Suppressor macrophage treated with lipopolysaccharide for 1 hour (primary cell): ENCODE data around the gene UBE2E2.
A peak's percentile ranks its signal among the peaks of the same experiment; 100 is the strongest.
"Not testable (repeated sequence)": the region's sequence is repeated elsewhere in the genome, so short reads cannot be mapped to it uniquely, and the experiment has no call there.

Experiments used
- DNase-seq, 3 donors: peaks; one replicate each; pipeline ENCODE4 v3.0.0-alpha.2; 2020 to 2022

The UBE2E2 gene

DNA sequence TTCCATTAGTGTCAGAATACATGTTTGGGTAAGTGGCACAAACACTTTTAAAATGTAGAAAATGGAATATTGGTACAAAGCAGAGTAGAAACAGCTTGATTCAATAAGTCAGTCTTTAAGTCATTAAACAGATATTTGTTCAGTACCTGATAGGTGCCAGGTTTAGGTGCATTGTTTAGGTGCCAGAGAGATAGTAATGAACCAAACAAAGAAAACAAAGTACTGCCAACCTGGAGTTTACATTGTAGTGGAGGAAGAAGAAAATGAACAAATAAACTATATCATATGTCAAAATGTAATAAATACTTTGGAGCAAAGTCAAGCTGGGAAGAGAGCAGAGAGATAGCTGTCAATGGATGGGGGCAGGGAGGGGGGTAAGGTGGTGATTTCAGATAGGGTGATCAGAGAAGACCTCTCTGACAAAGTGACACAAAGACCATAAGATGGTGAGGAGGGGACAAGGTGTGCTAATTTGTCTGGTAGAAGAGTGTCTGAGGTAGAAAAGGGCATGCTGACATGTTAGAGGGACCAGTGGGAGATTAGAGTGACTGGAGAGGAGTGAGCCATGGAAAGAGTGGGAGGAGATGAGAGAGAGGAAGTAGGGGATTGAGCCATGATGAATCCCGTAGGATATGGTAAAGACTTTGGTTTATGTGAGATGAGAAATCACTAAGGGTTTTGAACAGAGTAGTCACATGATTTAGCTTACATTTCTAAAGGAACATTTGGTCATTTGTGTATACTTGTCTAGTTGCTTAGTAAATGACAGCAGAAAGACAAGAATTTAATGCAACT lies 128.2 kb downstream of the UBE2E2 start:
- DNase-seq: peak; percentile 54 to 61 (median 58)

DNA sequence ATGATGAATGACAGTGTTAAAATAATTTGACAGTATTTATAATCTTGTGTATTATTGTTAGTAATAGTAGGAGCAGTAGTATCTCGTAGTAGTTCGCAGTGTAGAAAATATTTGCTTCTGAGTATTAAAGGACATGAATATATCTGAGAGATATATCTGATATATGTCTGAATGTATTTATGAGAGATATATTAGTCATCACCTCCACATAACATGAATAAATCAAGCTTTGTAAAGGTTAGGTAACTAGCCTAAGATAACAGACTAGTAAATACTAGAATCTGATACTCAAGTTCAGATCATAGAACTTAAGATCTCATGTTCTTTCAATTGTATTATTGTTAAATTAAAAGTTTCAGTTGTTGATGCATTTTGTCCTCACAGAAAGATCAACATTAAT lies 130.5 kb downstream of the UBE2E2 start:
- no peak for DNase-seq

DNA sequence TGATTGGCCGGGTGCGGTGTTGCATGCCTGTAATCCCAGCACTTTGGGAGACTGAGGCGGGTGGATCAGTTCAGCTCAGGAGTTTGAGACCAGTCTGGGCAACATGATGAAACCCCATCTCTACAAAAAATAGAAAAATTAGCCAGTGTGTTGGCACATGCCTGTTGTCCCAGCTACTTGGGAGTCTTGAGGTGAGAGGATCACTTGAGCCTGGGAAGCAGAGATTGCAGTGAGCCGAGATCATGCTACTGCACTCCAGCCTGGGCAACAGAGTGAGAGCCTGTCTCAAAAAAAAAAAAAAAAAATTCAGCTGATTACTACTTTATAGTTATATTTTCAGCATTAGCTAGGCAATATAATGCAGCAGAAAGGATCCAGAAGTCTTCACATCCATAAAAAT lies 133.7 kb downstream of the UBE2E2 start:
- DNase-seq: not testable (repeated sequence)

DNA sequence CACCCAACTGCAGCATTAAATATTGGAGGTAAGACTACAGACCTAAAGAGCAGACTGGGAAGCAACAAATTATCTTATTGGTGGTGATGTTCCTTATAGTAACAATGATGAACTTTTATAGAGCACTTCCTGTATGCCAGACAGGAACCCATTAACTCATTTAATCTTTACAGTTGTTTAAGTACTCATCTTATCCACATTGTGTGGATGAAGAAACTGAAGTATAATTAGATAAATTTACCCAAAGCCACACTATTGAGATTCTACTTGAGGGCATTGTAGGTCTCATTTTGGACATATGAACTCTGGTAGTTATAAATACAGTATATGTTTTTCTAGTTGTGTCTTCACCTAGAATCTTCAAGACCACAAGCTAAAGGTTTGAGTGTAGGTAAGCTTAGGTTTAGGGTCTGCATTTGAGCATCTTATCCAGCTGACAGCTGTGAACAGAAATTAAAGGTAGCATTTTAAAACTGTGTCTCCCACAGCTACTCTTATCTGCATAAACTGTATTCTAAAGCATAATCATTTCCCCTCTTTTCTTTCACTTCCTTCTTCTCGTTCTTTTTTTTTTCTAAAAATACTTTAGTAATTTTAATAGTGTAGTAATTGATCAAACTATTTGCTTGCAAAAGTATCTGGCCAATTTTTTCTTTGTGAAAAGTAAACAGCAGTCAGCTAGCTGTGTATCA lies 138.2 kb downstream of the UBE2E2 start:
- no peak for DNase-seq

DNA sequence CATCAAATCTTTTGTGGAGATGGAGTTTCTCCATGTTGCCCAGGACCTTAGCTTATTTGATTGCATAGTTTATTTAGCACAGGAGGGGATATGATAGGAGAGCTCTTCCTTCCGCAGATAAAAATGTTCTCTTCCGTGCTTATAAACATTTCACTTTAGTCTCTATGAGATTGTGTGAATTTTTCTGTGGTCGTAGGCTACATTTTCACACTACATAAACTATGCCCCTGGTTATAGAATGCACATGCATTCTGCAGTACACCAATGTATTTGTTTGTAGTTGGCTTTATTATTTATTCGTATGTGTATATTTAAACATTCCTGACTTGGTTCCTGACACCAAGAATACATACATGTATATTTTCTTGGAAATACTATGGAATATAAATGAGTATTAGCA lies 139.2 kb downstream of the UBE2E2 start:
- DNase-seq: no peak

DNA sequence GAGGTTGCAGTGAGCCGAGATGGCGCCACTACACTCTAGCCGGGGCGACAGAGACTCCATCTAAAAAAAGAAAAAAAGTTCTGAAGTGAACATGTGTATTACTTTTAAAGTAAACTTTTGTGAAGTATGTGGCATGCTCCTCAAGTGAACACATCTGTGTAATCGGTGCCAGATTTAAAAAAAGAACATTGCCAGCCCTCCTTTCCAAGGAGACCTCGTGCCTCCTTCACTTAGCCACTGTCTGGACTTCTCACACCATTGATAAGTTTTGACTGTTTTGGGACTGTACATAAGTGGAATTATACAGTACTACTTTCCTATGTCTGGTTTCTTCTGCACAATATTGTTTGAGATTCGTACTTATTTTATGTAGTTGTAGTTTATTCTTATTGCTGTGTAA lies 140.4 kb downstream of the UBE2E2 start:
- DNase-seq: no peak

DNA sequence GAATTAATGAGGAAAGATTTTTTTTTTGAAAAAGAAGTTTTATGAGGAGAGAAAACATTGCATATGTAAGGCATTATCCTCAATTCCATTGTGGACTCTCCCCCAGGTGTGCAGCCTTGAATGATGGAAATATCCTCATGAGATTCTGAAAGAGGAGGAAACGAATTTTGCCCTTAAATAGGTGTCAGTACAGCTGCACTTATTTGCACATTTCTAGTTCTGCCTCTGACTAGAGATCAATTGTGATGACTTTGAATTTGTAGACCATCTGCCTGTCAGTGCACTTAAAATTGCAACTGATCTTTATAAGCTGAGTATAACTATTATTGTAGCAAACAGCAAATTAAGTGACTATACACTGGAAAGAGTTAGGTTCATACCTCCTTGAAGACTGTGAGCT lies 141.8 kb downstream of the UBE2E2 start:
- DNase-seq: no peak

DNA sequence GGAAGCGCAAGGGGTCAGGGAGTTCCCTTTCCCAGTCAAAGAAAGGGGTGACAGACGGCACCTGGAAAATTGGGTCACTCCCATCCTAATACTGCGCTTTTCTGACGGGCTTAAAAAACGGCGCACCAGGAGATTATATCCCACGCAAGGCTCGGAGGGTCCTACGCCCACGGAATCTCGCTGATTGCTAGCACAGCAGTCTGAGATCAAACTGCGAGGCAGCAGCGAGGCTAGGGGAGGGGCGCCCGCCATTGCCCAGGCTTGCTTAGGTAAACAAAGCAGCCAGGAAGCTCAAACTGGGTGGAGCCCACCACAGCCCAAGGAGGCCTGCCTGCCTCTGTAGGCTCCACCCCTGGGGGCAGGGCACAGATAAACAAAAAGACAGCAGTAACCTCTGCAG lies 146.3 kb downstream of the UBE2E2 start:
- not testable (repeated sequence) for DNase-seq

DNA sequence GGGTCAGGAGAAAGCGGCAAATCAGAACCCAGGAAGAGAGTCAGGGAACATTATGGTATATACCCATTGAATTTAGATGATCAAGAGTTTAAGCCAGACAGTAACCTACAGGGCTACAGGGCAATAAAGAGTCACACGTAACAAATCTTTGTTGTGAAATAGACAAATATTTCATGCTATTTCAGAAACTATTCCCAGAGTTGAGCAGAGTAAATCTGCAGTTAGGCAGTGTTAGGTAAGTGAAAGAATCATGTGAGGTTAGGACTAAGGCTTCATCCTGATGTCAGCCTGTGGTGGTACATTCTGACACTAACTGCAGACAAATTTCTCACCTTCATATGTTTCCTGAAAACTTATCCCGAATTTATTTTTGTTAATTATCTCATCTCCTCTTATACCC lies 153.0 kb downstream of the UBE2E2 start:
- DNase-seq: no peak

DNA sequence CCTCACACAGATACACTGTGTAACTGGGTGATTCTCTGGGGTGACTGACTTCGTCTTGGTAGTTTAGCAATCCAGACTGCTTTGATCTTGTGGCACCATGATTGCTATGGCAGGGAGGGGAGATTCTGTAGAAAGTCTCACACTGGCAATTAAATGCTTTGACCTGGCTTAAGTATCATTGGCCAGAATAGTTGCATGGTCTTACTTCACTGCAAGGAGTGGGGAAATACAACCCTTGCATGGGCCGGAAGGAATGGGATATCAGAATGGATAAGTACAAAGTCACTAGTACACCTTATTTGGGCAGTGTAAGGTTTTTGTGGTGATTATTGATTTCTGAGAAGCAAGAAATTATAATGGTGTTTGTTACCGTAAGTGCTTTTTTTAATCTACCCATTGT lies 153.8 kb downstream of the UBE2E2 start:
- no peak for DNase-seq

DNA sequence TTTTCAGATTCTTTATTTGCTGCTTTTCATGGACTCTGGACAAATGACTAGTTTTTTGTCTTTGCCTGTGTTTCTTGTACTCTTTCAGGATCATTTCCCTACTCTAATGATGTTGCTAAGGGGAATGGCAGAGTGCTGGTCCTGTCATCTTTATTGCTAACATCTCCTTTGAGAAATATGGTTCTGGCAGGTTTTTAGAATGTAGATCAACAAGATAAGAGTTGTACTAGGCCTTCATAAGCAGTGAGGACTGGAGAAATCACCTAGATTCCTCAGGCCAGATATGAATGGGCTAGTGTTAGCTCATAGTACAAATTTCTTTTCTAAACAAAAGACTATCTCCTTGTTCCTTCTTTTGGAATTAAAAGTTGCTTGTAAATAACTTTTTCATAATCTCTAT lies 156.0 kb downstream of the UBE2E2 start:
- no peak for DNase-seq

DNA sequence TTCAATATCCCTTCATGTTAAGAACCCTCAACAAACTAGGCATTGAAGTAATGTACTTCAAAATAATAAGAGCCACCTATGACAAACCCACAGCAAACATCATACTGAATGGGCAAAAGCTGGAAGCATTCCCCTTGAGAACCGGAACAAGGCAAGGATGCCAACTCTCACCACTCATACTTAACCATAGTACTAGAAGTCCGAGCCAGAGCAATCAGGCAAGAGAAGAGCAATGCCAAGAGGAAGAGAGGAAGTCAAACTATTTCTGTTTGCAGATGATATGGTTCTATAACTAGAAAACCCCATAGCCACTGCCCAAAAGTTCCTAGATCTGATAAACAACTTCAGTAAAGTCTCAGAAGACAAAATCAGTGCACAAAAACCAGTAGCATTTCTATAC lies 161.9 kb downstream of the UBE2E2 start:
- no peak for DNase-seq

DNA sequence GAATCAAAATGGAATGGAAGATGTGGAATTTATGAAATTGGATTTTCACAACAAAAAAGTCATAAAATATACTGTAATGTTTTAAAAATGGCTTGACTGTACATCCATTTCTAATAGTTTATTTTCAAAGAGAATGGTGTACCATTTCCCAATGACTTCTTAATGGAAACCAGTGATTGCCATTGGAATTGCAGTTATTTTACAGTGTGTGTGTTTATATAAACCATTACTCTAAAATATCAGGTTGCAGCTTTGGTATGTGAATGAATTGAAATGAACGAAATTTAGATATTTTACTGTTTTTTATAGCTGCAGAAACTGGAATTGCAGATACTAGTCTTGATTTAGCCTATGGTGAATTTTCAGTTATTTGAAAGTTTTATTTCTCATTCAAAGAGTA lies 165.6 kb downstream of the UBE2E2 start:
- no peak for DNase-seq

DNA sequence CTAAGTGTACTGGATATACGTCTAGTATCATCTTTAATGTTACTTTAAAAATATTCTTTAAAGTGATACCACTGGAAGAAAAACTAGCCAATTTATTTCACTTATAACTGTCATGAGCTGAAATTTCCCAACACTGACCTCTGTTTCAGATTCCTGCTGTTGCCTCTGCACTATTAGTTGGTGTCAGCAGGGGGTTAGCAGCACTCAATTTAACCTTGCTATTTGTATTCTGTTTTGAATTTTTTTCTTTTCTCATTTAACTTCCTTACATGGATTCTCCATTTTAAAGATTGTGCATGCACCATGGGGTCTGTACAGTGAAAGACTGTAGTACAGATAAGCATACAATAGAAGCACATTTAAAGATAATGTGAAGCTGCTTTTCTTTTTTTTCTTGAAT lies 169.2 kb downstream of the UBE2E2 start:
- peak in 2 of 3 donors; percentile 17 to 19 for DNase-seq

DNA sequence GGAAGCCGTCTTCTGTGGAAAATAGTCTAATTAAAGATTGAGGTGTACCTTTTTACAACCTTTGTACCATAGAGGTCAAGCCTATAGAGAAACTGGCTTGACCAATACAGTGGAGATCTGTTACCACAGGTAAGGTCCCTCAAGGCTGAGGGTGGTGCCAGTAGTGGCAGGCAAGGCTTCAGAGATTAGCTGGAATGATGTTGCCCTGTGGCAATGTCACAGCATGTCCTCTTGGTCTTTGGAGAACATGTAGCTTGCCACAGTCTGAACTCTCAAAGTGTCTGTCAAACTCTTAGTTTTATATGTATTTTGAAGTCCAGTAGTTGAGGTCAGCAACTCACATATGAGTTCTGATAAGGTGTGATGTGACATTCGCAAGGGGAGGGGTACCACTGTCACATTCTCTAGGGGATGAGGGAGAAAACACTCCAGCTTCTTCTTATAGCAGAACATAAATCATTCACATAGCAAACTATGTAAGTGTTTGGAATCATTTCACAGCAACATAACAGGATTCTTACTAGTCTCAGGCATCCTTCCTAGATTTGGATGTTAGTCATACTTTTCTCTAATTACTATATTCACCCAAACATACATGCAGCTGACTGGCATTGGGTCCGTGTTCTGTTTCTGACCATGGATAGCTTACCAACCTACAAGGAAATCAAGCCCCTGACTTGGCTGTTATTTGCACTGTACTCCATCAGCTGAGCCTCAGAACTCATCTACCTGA lies 173.6 kb downstream of the UBE2E2 start:
- no peak for DNase-seq

DNA sequence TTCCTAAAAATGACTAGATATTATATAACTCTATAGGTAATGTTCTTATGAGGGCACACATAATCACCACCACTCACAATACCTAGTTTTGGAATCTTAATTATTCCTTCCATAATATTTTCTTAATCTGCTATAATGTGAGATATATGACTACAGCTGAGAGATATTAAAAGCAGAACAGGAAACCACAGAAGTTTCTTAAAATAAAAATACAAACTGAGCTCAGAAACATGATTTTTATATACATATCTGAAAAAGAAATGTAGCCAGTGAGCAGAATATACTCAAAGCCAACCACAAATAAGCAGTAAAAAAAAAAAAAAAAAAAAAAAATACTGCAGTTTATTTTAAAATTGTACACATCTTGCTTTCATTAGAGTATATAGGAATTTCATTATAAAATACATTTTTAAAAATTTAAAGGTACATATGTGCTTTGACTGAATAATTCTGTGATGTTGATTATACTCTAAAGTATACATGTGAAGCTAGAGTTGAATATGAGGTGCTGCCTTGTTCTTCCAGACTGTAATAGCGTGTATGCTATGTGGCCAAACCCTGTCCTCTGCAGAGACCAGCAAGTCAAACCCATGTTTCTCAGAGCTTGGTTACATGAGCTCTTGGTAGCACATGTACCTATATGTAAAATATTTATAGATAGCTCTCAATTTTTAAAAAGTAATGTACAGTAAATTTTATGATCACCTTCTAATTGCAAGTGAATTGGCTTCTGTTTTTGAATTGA lies 175.0 kb downstream of the UBE2E2 start:
- DNase-seq: peak in 1 of 3 donors; percentile 25

DNA sequence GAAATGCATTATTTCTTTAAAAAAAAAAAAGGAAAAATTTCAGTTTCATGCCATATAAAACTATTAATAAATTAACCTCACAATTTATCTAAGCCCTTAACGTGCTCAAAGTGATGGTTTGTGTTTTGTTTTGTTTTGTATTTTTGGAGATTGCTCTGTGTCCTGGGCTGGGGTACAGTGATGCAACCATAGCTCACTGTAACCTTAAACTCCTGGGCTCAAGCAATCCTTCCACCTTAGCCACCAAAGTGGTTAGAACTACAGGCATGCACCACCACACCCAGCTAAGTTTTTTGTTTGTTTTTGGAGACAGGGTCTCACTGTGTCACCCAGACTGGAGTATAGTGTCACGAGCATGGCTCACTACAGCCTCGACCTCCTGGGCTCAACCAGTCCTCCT lies 180.7 kb downstream of the UBE2E2 start:
- DNase-seq: no peak

DNA sequence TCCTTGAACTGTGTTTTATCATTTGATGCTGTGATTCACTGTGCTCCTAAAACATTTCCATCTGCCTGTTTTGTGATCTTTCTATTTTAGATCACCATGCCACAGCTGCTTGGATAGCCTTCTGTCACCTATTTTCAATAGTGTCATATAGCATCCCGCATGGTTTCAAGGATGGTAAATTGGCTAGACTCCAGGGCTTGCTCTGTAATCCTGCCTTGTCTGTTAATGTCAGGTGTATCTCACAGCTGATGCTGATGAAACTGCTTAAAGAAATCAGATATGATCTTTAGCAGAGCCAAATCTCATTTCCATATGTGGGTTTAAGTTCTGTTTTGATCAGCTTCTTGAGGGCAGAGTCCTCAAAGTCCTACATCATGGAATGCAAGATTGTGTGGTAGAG lies 182.2 kb downstream of the UBE2E2 start:
- DNase-seq: no peak

DNA sequence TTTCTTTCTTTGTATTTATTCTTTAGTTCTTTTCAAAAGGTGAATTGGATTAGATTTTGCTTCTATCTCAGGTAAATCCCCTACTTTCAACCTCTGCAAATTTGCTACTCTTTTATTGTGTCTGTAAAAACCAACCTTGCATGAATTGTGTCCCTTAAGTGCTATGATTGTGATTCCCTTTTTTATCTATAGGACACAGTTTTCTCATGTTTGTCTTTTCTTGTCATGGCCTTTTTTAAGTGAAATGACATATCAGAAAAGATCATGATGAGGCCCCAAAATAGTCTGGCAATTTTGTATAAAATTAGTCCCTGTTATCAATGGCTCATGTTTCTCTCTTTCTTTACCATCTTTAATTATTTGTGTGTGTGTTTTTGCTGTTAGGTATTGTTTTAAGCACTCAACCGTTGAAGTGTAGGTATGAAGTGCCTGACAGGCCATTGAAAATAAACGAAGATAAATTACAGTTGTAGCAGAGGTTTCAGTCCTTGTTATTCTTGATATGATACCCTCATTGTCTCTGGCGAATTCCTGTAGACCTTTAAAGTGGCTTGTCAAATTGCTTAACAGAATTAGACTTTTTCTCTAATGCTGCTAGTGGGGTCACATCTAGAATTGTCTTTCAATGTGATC lies 184.3 kb downstream of the UBE2E2 start:
- DNase-seq: no peak

DNA sequence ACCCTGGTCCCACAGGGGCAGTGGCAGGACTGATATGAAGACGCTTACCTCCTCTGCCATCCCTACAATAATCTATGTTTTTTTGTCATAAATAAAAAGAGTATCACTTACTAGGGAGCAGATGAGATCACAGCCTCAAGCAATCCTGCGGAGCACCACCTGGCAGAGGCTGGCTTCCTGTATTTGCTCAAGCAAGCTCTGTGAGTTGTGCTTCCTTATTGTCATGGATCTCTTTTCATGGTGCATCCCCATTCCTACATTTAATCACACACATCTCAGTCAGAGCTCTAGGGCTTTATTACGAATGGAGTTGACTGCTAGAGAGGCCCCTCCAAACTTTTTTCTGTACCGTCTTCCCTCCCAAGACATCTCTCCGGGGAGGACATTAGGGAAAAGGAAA lies 186.0 kb downstream of the UBE2E2 start:
- DNase-seq: no peak

DNA sequence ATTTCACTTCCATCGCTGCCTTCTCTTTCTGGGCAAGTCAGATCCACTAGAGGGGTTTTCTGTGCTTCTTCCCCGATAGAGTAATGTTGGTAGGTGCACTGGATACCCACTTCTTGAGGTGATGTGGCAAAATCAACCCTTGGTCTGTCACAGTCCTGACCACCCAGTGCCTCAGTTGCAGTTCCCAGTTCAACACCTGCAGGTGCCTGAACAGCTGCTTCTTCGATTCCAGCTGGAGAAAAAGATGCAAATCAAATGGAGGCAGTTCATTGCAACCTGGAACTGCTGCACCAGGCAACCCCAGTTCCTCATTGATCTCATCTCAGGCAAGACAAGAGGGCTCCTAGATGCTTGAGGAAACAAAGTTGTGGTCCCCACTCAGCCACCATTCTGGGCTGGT lies 186.6 kb downstream of the UBE2E2 start:
- no peak for DNase-seq

DNA sequence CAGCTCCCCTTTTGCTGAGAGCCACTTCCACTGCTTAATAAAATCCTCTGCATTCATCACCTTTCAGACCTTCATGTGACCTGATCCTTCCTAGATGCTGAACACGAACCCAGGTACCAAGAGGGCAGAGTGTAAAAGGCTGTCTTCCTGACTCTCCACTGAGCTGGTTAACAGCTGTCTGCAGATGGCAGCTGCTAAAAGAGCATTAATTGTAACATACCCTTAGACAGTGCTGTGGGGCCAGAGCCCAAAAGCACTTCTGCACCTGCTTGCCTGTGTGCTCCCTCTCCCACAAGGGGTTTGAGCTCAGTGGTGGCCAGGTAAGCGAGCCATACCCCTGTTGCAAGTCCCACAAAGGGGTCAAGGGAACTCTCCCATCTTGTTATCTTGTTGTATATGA lies 187.3 kb downstream of the UBE2E2 start:
- no peak for DNase-seq
